HL-60/S4 treated with retinoic acid at 250 ng/mL for 4 days and 3 days (cell line): Measurements from ENCODE around the gene ZNF23.

Experiments used
- in situ Hi-C: fragments of 300-500 bp; cut with MboI; formaldehyde crosslinking; loops from 2 replicates; pipeline ENCODE4 v1.7.0; 2022; ENCODE audit warnings: low sequenced_read_pairs

ZNF23 gene

GRCh38 chr16:71428385-71428784 is 33.7 kb downstream of the ZNF23 start:
- in situ Hi-C loops = no loop called here

DNA sequence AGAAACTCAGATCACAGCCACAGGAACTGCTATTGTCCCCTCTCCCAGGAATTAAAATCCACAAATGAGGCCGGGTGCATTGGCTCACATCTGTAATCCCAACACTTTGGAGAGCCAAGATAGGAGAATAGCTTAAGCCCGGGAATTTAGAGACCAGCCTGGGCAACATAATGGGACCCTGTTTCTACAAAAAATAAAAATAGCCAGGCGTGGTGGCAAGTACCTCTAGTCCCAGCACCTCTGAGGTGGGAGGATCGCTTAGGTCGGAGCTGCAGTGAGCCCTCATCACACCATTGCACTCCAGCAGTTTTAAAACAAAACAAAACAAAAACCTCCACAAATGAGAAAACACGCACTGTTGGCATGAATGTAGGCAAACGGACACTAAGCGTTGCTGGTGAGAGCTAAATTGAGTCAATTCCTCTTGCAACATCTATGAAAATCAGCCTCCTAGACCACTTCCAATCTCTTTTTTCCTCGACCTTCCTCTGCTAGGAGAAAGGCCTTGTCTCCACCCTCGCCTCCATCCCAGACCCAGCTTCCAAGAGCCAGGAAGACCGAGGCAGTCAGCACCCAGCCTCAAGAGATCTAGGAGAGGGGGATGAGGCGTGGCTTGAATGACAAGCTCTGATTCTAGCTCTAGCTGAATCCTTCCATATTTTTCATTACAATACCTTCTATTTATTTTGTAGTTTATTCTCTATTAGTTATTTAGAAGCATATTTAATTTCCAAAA is 35.0 kb downstream of the ZNF23 start:
- in situ Hi-C loops = no loop called here

DNA sequence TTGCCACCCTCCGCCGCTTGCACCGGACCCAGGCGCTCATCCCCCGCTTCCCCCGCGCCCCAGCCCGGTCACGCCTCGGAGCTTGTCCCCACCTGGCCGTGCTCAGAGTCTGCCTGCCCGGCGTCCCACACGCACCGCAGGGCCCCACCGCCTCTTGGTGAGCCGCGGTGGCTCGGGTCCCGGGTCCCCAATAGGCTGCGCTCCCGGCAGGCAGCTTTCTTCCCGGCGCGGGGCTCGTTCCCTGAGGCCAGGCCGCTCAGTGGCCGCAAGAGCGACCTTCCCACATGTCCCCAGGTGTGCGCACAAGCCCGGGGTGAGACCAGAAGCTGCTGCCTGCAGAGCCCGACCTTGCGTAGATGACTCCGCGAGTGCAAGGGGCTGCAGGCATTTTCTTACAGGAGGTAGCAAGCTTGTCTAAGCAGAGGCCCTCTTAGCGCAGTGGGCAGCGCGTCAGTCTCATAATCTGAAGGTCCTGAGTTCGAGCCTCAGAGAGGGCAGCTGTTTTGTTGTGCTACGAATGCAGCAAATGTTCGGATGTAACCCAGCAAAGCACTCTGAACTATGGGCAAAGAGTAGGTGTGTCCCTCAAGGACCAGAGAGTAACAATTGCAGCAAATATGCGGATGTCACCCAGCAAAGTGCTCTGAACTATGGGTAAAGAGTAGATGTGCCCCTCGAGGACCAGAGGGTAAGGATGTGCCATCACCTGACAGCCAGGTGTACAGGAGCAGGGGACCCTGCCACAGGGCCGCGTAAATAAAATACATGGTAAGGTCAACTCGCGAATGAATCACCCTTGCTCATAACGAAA is 35.8 kb downstream of the ZNF23 start:
- in situ Hi-C loops = no loop called here

DNA sequence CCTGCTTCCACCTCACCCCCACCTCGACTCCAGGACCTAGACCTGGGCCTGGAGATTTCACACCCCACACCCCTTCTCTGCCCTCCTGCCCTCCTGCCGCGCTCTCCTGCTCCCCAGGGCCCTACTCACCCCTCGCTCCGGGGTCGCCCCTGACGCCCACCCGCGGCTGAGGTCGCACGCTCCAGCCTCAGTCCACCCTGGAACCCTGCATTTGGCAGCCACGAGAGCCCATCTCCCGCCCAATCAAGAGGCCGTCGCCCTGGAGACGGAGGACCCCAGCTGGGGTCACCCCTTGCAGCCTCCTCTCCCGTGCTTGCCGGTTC is 36.3 kb downstream of the ZNF23 start:
- in situ Hi-C loops = no loop called here

DNA sequence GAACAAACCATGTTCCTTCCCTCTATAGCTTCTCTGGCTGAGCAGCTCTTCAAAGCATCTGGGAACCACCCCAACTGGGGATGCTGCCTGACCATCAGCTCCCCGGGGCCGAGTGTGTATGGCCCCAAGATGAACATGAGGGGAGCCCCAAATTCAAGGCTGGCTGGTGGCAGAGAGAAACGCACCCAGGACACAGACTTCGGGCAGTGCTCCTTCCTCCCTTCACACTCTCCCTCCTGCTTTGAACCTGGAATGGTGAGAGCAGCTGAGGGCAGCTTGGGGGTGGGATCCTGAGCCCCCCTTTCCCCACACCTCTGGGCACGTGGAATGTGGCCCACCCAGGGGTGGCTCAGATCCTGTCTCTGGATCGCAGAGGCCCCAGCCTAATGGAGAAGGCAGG is 37.4 kb downstream of the ZNF23 start:
- in situ Hi-C loops = no loop called here

GRCh38 chr16:71423865-71424264 is 38.2 kb downstream of the ZNF23 start:
- in situ Hi-C loops = no loop called here

GRCh38 chr16:71423016-71423415 is 39.0 kb downstream of the ZNF23 start:
- in situ Hi-C loops = no loop called here

- in situ Hi-C loops = no loop called here
Observed at GRCh38 chr16:71421911-71422310, 40.1 kb downstream of the ZNF23 start.

DNA sequence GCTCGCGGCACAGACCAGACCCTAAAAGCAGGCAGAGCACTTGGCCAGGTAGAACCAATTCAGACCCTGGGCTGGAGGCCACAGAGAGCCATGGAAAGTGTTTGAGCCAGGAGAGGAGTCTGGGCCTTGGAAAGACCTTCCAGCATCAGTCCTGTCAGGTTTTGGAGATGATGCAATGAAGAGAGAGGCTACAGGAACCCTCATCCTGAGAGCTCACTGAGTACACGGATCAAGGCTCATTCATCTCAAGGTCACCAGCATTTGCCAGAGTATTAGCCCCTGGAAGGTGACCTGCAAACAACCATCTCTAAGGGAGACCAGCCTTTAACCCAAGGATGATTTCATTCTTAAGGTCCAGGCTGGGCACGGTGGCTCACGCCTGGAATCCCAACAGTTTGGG is 48.0 kb downstream of the ZNF23 start:
- in situ Hi-C loops = no loop called here

- in situ Hi-C loops = no loop called here
Observed at GRCh38 chr16:71413341-71413740, 48.7 kb downstream of the ZNF23 start.

GRCh38 chr16:71412270-71413160 is 49.5 kb downstream of the ZNF23 start:
- in situ Hi-C loops = no loop called here

DNA sequence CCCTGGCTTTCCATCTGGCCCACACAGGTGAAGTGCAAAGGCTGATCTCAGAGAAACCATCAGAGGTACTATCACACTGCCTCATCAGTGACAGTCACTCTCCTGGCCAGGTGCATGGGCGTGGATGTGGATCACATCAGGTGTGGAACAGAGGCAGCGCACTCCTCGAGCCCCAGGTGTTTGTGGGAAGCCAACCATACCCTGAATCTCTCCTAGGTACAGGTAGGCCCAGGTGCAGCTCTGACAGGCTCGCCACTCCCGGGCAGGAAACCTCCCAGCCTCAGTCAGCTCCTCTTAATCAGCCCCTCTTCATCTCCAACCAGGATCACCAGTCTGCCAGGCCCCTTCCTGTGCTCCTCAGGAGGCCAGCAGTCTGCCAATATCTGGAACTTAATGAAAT is 51.9 kb downstream of the ZNF23 start:
- in situ Hi-C loops = no loop called here

DNA sequence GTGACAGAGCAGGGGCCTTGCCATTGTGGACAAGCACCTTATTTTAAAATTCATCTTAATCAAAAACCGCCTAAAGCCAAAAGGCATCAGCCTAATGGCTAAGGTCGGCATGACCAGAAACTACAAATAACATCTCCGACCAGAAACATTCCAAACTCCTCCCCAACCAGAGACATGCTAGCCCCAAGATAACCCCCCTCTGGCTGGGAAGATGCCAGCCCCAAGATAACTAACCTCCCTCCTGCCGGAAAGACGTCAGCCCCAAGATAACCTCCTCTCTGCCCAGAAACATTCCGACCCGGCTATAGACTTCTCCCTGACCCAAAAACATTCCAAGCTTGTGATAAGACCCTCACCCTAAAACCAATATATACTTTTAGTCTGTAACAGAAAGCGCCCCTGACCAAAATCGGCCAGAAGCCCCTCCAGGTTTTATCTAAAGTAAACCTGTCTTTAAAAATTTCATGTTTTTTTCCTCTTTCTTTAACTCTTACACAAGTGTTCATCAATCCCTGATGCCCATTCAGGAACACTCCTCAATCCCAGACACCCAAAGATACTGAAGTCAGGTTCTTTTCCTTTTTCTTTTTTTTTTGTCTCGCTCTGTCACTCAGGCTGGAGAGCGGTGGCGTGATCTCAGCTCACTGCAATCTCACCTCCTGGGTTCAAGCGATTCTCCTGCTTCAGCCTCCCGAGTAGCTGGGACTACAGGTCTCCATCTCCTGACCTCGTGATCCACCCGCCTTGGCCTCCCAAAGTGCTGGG is 52.9 kb downstream of the ZNF23 start:
- in situ Hi-C loops = no loop called here

GRCh38 chr16:71408536-71408935 is 53.5 kb downstream of the ZNF23 start:
- in situ Hi-C loops = no loop called here

DNA sequence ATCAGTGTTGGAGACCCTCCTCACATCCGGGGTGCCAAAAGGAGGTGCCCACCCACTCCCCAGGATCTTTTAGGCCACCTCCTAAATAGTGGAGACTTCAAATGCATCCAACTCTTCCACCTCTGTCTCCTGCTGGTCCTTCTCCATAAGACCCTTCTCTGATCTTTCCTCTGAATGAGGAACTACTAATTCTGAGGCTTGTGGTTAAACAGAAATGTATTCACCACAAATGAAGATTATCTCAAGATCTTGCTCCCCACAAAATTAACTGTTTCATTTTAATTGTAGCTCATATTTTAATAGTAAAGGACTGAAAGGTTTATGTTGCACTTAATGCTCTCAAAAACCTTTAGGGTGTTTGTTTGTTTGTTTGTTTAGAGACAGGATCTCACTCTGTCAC is 54.3 kb downstream of the ZNF23 start:
- in situ Hi-C loops = no loop called here

- in situ Hi-C loops = no loop called here
Observed at GRCh38 chr16:71406724-71407123, 55.3 kb downstream of the ZNF23 start.

DNA sequence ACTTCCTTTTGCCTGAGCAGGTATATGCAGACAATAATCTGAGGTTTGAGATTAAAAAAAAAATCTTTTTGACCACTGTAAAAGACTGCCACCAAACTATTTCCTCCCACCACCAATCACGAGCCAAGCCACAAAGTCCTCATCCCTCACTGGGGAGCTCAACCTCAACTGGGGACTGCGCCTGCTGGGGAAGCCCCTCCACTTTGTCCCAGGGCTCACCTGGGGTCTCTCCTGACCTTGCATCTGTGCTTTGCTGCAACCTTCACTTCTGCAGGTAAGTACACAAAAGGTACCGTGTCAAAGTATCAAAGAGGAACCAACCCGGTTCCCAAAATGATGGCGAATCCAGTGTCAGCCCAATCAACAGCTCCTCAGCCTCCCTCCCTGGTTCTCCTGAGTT is 55.7 kb downstream of the ZNF23 start:
- in situ Hi-C loops = no loop called here

DNA sequence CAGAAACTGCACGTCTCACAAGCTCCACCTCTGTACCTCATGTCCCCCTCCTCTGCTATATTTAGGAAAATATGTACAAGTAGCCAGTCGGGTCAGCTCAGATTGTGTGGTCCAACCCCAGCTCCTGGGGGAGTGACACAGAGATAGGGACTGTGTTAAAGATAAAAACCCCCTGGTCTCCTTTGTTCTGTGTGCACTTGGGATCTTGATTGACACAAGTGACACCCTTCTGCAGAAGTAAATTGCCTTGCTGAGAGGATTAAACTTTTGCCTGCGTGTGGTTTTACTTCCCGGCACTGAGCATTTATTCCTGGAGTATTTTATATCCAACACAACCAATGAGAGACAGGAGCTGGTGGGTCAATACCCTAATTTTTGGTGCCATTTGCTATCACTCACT is 57.7 kb downstream of the ZNF23 start:
- in situ Hi-C loops = no loop called here

- in situ Hi-C loops = no loop called here
Observed at GRCh38 chr16:71402674-71403073, 59.4 kb downstream of the ZNF23 start.

GRCh38 chr16:71402007-71402406 is 60.0 kb downstream of the ZNF23 start:
- in situ Hi-C loops = no loop called here
